Upper lobe of left lung (tissue), 4 donors: ENCODE measurements around the gene TPM1.

Source experiments
- CTCF ChIP-seq, 6 experiments: fragments of 450-650 bp in 4 of 6; fragments of 200-600 bp in 2 of 6; sonication (generic) in 2 of 6; IDR thresholded peaks; one replicate each; pipeline ENCODE4 v1.5.1; 2016 to 2019; ENCODE audit warnings: antibody characterized with exemption in 6 of 6
- EP300 ChIP-seq, 4 donors: sonication (generic); formaldehyde crosslinking; IDR thresholded peaks; one replicate each; pipeline ENCODE4 v1.5.1; 2017; ENCODE audit warnings: antibody characterized with exemption in 4 of 4, control low read depth in 2 of 4
- POLR2A ChIP-seq, 4 donors: fragments of 450-650 bp; IDR thresholded peaks; one replicate each; pipeline ENCODE4 v1.5.1; 2016 to 2017; ENCODE audit warnings: antibody characterized with exemption in 4 of 4, mild to moderate bottlenecking in 2 of 4
- POLR2AphosphoS5 ChIP-seq, 2 donors: sonication (generic); formaldehyde crosslinking; IDR thresholded peaks; one replicate each; pipeline ENCODE4 v1.5.1; 2017; ENCODE audit warnings: antibody characterized with exemption in 2 of 2

GRCh38 chr15:63075984-63076713, 33.6 kb downstream of the TPM1 start:
- TF ChIP-seq CTCF (IDR thresholded peaks at IDR 0.05) (no peak), POLR2A (IDR thresholded peaks at IDR 0.05) (no peak), POLR2AphosphoS5 (IDR thresholded peaks at IDR 0.05) (no peak), EP300 (IDR thresholded peaks at IDR 0.05) (no peak)
